NOMO-1 treated with dmso at 0.1 percent for 144 hours (cell line): Measurements from ENCODE around the gene NT5DC3.

Experiments
- DNase-seq: peaks from one replicate; lab custom pipeline; 2025; ENCODE audit not compliant: unreplicated experiment; lab: John Stamatoyannopoulos, UW

The NT5DC3 gene

GRCh38 chr12:103756443-103756842 lies 84.6 kb downstream of the NT5DC3 start:
- no peak for DNase-seq

DNA sequence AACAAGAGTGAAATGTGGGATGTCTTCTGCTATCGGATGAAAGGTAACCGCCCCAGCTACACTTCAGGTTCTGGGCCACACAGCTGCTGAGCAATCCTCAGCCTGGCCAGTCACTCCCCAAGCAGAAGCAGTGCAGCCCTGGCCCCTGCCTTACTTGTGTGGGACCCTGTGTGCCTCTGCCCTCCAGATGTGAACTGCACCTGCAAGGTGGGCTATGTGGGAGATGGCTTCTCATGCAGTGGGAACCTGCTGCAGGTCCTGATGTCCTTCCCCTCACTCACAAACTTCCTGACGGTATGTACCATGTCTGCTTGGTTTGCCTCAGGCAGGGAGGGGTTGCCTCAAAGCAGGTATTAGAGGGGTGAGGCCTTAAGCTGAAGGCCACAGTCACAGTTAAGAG lies 85.6 kb downstream of the NT5DC3 start:
- no peak for DNase-seq

DNA sequence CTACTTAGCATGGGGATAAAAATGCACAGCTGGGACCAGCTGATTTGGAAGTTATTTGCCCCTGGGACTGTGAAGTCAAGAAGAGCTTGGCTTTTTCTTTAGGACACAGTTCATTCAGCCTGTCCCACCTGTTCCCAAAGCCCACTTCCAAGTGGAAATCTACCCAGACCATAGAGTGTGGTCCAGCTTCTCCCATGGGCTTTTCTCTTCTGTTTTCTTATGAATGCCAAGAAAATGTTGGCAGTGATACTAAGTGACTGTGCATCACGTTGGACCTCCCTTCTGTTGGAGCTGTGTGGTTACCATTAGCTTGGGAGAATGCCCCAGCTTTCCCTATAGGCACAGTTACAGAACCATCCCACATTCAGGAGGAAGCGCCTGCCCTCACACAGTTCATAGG lies 89.4 kb downstream of the NT5DC3 start:
- DNase-seq, result no peak

GRCh38 chr12:103751171-103751570 lies 89.9 kb downstream of the NT5DC3 start:
- no peak for DNase-seq

- no peak for DNase-seq
Observed at GRCh38 chr12:103748875-103749274, 92.2 kb downstream of the NT5DC3 start.

GRCh38 chr12:103748002-103748401 lies 93.0 kb downstream of the NT5DC3 start:
- no peak for DNase-seq

DNA sequence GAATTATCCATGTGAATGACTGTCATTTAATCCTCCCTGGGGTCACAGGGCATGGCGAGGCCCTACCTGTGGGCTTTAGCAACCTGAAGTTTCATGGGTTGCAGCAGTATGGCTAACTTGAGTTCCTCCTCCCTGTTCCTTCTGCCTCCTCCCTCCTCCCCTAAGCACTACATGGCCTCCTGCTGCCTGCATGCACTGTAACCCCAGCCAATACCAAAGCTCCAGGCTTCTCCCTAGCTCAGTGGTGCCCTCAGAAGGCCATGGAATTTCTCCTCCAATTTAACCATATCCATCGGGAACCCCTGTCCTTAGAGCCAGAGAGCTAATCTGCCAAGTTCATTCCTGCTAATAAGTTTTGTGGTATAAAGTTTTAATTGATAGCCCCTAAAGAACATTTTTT lies 95.1 kb downstream of the NT5DC3 start:
- DNase-seq, result no peak

GRCh38 chr12:103743788-103744187 lies 97.2 kb downstream of the NT5DC3 start:
- no peak for DNase-seq

GRCh38 chr12:103742349-103742932 lies 98.6 kb downstream of the NT5DC3 start:
- no peak for DNase-seq

DNA sequence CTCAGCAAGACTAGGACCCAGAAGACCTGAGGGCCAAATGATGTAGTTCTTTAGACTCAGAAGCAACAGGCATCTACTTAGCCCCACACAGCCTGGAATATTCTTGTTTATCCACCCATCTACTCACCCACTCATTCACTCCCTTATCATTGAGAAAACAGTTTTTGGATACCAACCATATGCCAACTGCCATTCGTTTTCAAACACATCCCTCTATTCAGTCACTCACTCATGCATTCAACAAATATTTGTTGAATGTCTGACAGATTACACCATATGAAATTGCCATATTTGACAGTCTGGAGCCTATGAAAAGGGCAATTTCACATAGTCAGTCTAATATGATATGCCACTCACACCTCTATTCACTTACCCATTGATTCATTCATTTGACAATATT lies 103.2 kb downstream of the NT5DC3 start:
- no peak for DNase-seq

- DNase-seq, result no peak
Observed at GRCh38 chr12:103736572-103736971, 104.5 kb downstream of the NT5DC3 start.

DNA sequence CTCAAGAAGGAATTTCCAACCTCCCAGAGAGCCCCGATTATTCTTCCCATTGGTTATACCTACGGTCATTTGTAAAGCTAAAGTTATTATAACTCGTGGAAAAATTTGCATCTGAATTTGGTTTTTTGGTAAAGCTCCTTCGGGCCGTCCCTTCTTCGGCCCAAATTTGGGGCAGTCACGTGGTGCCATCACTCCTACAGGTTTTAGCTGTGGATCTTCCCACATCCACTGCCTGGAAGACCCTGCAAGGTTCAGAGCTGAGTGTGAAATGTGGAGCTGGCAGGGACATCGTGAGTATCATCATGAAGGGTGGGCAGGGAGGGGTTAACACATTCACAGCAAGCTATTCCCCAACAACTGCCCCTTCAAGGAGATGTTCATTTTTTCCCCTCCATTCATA lies 105.7 kb downstream of the NT5DC3 start:
- DNase-seq, result no peak

DNA sequence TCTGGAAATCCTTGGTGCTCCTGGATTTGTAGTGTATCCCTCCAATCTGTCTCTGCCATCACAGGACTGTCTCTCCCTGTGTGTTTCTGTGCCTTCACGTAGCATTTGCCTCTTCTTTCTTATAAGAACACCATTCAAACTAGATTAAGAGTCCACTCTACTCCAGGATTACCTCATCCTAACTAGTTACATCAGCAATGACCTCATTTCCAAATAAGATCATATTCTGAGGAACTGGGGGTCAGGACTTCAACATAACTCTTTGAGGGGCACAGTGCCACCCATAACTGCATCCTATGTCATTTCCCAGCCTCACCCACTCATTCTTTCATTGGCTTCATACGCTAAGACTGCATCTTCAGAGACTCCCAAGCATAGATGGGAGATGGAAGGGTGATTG lies 106.2 kb downstream of the NT5DC3 start:
- no peak for DNase-seq

DNA sequence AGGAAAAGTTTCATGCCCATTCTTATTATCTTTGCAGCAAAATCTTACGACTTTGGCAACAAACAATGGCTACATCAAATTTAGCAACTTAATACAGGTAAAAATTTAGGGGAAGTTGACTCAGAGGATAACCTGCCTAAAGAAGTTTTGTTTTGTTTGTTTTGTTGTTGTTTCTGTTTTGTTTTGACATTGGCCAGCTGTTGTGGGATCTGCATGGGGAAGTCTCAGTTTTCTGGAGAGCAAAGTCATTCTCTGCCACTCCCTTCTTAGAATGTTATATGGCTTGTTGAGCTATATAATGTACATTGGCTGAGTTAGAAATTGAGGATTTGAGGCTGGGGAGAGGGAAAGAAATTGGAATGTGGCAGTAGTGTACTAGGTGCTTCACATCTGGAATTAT lies 109.5 kb downstream of the NT5DC3 start:
- no peak for DNase-seq

GRCh38 chr12:103729499-103729898 lies 111.5 kb downstream of the NT5DC3 start:
- no peak for DNase-seq

DNA sequence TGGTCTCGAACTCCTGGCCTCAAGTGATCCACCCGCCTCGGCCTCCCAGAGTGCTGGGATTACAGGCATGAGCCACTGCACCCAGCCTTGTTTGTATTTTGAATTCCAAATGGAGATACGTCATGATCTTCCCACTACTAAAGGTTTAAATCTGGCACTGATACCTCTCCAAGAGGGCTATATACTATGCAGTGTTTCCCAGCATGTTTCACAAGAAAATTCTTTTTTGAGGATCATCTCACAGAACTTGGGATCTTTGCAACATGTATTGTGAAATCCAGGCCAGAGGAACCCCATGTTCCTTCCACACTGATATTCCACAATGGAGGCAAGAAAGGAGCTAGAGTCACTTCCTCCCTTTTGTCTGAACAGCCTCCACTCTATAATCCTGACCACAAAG lies 112.7 kb downstream of the NT5DC3 start:
- no peak for DNase-seq

- DNase-seq, result no peak
Observed at GRCh38 chr12:103727638-103728037, 113.4 kb downstream of the NT5DC3 start.

DNA sequence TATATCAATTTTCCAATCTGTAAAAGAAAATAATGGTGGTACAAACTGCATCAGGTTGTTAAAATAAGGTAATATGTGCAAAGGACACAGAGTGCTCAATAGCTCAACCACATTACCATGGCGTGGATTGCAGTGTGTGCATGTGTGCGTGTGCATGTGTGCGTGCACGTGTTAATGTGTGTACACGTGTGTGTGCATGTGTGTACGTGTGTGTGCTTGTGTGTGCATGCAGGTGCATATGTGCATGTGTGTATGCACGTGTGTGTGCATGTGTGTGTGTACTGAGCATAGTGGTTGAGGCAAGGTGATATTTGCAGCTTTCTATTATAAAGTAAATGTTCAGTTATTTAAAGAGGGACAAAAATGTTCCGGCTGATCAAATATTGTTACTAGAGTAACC lies 115.6 kb downstream of the NT5DC3 start:
- no peak for DNase-seq
